Right lobe of liver (tissue), 6 donors: Measurements from ENCODE around the gene CYCS. TPM values are rescaled to one million over a fixed set of nuclear protein-coding genes. Genes with fewer than 3 reads are reported as not detected.
A peak's percentile ranks its signal among the peaks of the same experiment; 100 is the strongest.

ENCODE experiments used
- ATAC-seq, 4 donors: fragments of 200-7000 bp; cut with Tn5 transposase; one replicate each; pipeline ENCODE4 v1.9.1; 2020; ENCODE audit warnings: mild to moderate bottlenecking in 4 of 4, moderate library complexity in 4 of 4
- DNase-seq, 3 donors: peaks; one replicate each; pipeline ENCODE4 v3.0.0-alpha.2; 2020
- H3K27ac ChIP-seq, 3 donors: fragments of 200-600 bp; one replicate each; pipeline ENCODE4 v1.8.0; 2022
- H3K27me3 ChIP-seq, 2 donors: fragments of 200-600 bp; one replicate each; pipeline ENCODE4 v1.8.0; 2022
- H3K36me3 ChIP-seq, 4 donors: fragments of 200-600 bp; sonication (generic) in 1 of 4; one replicate each; pipeline versions ENCODE4 v1.5.1 to v1.8.0; 2017 to 2022; ENCODE audit warnings: control low read depth in 1 of 4
- H3K4me1 ChIP-seq, 4 donors: fragments of 200-600 bp; sonication (generic) in 1 of 4; one replicate each; pipeline versions ENCODE4 v1.5.1 to v1.8.0; 2017 to 2022; ENCODE audit warnings: control low read depth in 1 of 4
- H3K4me3 ChIP-seq, 3 donors: fragments of 200-600 bp; one replicate each; pipeline ENCODE4 v1.8.0; 2022
- H3K9me3 ChIP-seq, 4 donors: fragments of 200-600 bp; sonication (generic) in 1 of 4; one replicate each; pipeline versions ENCODE4 v1.5.1 to v1.8.0; 2017 to 2022; ENCODE audit warnings: control low read depth in 1 of 4
- CTCF ChIP-seq, 4 donors: fragments of 200-600 bp in 3 of 4; fragments of 450-650 bp in 1 of 4; IDR thresholded peaks; one replicate each; pipeline versions ENCODE4 v1.5.1 to v1.8.0; 2016 to 2022; ENCODE audit warnings: antibody characterized with exemption in 4 of 4, mild to moderate bottlenecking in 2 of 4
- POLR2A ChIP-seq: fragments of 450-650 bp; IDR thresholded peaks from one replicate; pipeline ENCODE4 v1.6.1; 2017; ENCODE audit warnings: antibody characterized with exemption, mild to moderate bottlenecking
- WGBS: methylation state at CpG from one replicate; pipeline ENCODE4 v1.1.6; 2018; ENCODE audit warnings: low coverage, low lambda C conversion rate; ENCODE audit not compliant: insufficient coverage; ENCODE audit errors: missing lambda C conversion rate; 5-methylcytosine and 5-hydroxymethylcytosine counted together
- intact Hi-C, 2 donors: fragments of 100-400 bp; cut with DNase I; formaldehyde crosslinking; loops; one replicate each; pipeline versions ENCODE4 v1.11.2 to v1.14.1; 2022
- total RNA-seq, 6 experiments: library from RNA; depleted of rRNA in 2 of 6; stranded (reverse); fragments of >200 nt in 2 of 6; fragmentation: NEBNext Ultra II Directional in 3 of 6; extraction: Animal tissue kit (Norgen Biotek cat#: 25700) in 3 of 6; gene quantifications; one replicate each; pipeline versions ENCODE4 v1.1.0 to v1.2.4, GENCODE V29; 2016 to 2023
- donor health status: DM: no; HTN: yes; CAD: no.
- donor health status: DM: no; HTN: no; CAD: no.
- donor health status: DM: no; HTN: no; CAD: no.
- donor health status: DM: no; HTN: yes; CAD: no.
- donor health status: DM: no; HTN: yes; CAD: no.

CYCS gene
- total RNA-seq, 6 experiments from 2014 or later: 45.8 to 79.9 (median 52.8) TPM

- intact Hi-C loops: no loop called here
- 27% methylated on average over 11 of the region's 11 CpGs for WGBS
- Histone ChIP-seq H3K9me3 (no peaks in the 10 kb centered on the region), H3K36me3 (no peaks in the 10 kb centered on the region), H3K27ac (no peak overlapping the region), H3K4me3 (no peak overlapping the region), H3K4me1 (no peaks in the 10 kb centered on the region), H3K27me3 (no peaks in the 10 kb centered on the region)
- DNase-seq (peak; percentile 42 to 64 (median 55)), ATAC-seq (peak; percentile 70 to 86 (median 79))
- TF ChIP-seq POLR2A (no peak), CTCF (IDR thresholded peaks at IDR 0.05) (peak; percentile 64 to 92 (median 92))
Measured at GRCh38 chr7:25098096-25099046, 26.7 kb downstream of the CYCS start.

- H3K27ac ChIP-seq: no peak overlapping the region
- DNase-seq (no peak), ATAC-seq (peak in 2 of 4 donors; percentile 3 to 45)
- TF ChIP-seq POLR2A: no peak
- TF ChIP-seq CTCF (IDR thresholded peaks at IDR 0.05): no peak
- H3K27me3 ChIP-seq: no peaks in the 10 kb centered on the region
- intact Hi-C loops: no loop called here
- no peak overlapping the region for H3K4me3 ChIP-seq
- H3K9me3 ChIP-seq: no peaks in the 10 kb centered on the region
- H3K36me3 ChIP-seq: no peaks in the 10 kb centered on the region
- WGBS: 15% methylated on average over 5 of the region's 5 CpGs
- H3K4me1 ChIP-seq: no peaks in the 10 kb centered on the region
Measured at GRCh38 chr7:25095516-25096345, 29.3 kb downstream of the CYCS start.

GRCh38 chr7:25093268-25093826, 31.7 kb downstream of the CYCS start:
- Histone ChIP-seq H3K4me1 (no peaks in the 10 kb centered on the region), H3K9me3 (no peaks in the 10 kb centered on the region), H3K36me3 (no peaks in the 10 kb centered on the region), H3K27ac (no peak overlapping the region), H3K4me3 (no peak overlapping the region), H3K27me3 (no peaks in the 10 kb centered on the region)
- peak; percentile 76 to 87 (median 82) for ATAC-seq
- WGBS: 62% methylated on average over 6 of the region's 6 CpGs
- intact Hi-C loops: no loop called here
- peak; percentile 44 to 70 (median 62) for DNase-seq
- no peak for TF ChIP-seq POLR2A
- peak; percentile 57 to 74 (median 60) for TF ChIP-seq CTCF (IDR thresholded peaks at IDR 0.05)

GRCh38 chr7:25091779-25092178, 33.3 kb downstream of the CYCS start:
- ATAC-seq (no peak), DNase-seq (no peak)
- Histone ChIP-seq H3K27ac (no peak overlapping the region), H3K4me3 (no peak overlapping the region), H3K9me3 (no peaks in the 10 kb centered on the region), H3K27me3 (no peaks in the 10 kb centered on the region), H3K36me3 (no peaks in the 10 kb centered on the region), H3K4me1 (no peaks in the 10 kb centered on the region)
- intact Hi-C loops: no loop called here
- 81% methylated on average over 4 of the region's 4 CpGs for WGBS
- TF ChIP-seq POLR2A: no peak
- no peak for TF ChIP-seq CTCF (IDR thresholded peaks at IDR 0.05)
